ENCODE measurements around the gene CLEC4D. TPM values are rescaled to one million over a fixed set of nuclear protein-coding genes. Genes with fewer than 3 reads are reported as not detected.

CLEC4D gene
- total and polyA plus RNA-seq, 4 donors = 0.08 to 0.67 (median 0.46) TPM

- Histone ChIP-seq H3K27me3 (ENCODE audit: control insufficient read depth in 4 of 4, insufficient read depth in 4 of 4, low read length in 3 of 4) (no peaks in the 10 kb centered on the region), H3K9me3 (ENCODE audit: control insufficient read depth in 4 of 4, low read length in 3 of 4) (no peaks in the 10 kb centered on the region), H3K9ac (ENCODE audit: low read depth in 1 of 2, low read length in 2 of 2) (no peak overlapping the region), H3K4me3 (ENCODE audit: low read depth in 1 of 3, low read length in 3 of 3) (no peak overlapping the region), H3K4me1 (ENCODE audit: control insufficient read depth in 4 of 4, insufficient read depth in 4 of 4, low read length in 3 of 4) (no peaks in the 10 kb centered on the region), H3K27ac (ENCODE audit: low read depth in 1 of 2, low read length in 2 of 2) (no peak overlapping the region), H3K36me3 (ENCODE audit: control insufficient read depth in 4 of 4, insufficient read depth in 3 of 4, low read depth in 1 of 4, low read length in 3 of 4) (no peaks in the 10 kb centered on the region)
- TF ChIP-seq SP1 (IDR thresholded peaks at IDR 0.05) = no peak
- no peak for TF ChIP-seq YY1 (IDR thresholded peaks at IDR 0.05)
- no peak for TF ChIP-seq HNF4A (conservative IDR thresholded peaks at IDR 0.05)
- no peak for TF ChIP-seq NR2F2 (IDR thresholded peaks at IDR 0.05)
- no peak for TF ChIP-seq HNF4G (IDR thresholded peaks at IDR 0.05)
- no peak for TF ChIP-seq FOXA1 (IDR thresholded peaks at IDR 0.05)
- TF ChIP-seq, protein P1, sequence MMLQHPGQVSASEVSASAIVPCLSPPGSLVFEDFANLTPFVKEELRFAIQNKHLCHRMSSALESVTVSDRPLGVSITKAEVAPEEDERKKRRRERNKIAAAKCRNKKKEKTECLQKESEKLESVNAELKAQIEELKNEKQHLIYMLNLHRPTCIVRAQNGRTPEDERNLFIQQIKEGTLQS (IDR thresholded peaks at IDR 0.05) = no peak
- TF ChIP-seq GABPA (IDR thresholded peaks at IDR 0.05 in 1 of 2, conservative IDR thresholded peaks at IDR 0.05 in 1 of 2) = no peak
- TF ChIP-seq TAF1 (conservative IDR thresholded peaks at IDR 0.05) = no peak
- no peak for TF ChIP-seq RAD21 (IDR thresholded peaks at IDR 0.05)
- TF ChIP-seq FOXA2 (IDR thresholded peaks at IDR 0.05) = no peak
- no peak for TF ChIP-seq JUND (IDR thresholded peaks at IDR 0.05)
- WGBS = 89% methylated on average over 11 of the region's 11 CpGs
- DNase-seq (ENCODE audit: low spot score) = no peak
Observed at GRCh38 chr12:8559676-8560075, 46.4 kb downstream of the CLEC4D start.

GRCh38 chr12:8561011-8561410 is 47.7 kb downstream of the CLEC4D start:
- H3K27ac ChIP-seq (ENCODE audit: low read depth in 1 of 2, low read length in 2 of 2) = no peak overlapping the region
- 63% methylated on average over 4 of the region's 4 CpGs for WGBS
- H3K36me3 ChIP-seq (ENCODE audit: control insufficient read depth in 4 of 4, insufficient read depth in 3 of 4, low read depth in 1 of 4, low read length in 3 of 4) = no peaks in the 10 kb centered on the region
- H3K4me3 ChIP-seq (ENCODE audit: low read depth in 1 of 3, low read length in 3 of 3) = no peak overlapping the region
- no peak overlapping the region for H3K9ac ChIP-seq (ENCODE audit: low read depth in 1 of 2, low read length in 2 of 2)
- H3K9me3 ChIP-seq (ENCODE audit: control insufficient read depth in 4 of 4, low read length in 3 of 4) = no peaks in the 10 kb centered on the region
- H3K4me1 ChIP-seq (ENCODE audit: control insufficient read depth in 4 of 4, insufficient read depth in 4 of 4, low read length in 3 of 4) = no peaks in the 10 kb centered on the region
- H3K27me3 ChIP-seq (ENCODE audit: control insufficient read depth in 4 of 4, insufficient read depth in 4 of 4, low read length in 3 of 4) = no peaks in the 10 kb centered on the region
- TF ChIP-seq CTCF (IDR thresholded peaks at IDR 0.05; ENCODE audit: low read depth, low read length, missing input control) (no peak), HNF4A (conservative IDR thresholded peaks at IDR 0.05) (no peak), REST (IDR thresholded peaks at IDR 0.05) (no peak), TAF1 (conservative IDR thresholded peaks at IDR 0.05) (no peak), YY1 (IDR thresholded peaks at IDR 0.05) (no peak), FOXA2 (IDR thresholded peaks at IDR 0.05) (no peak), EGR1 (IDR thresholded peaks at IDR 0.05; ENCODE audit: low read depth in 2 of 2) (no peak)
- TF ChIP-seq, protein P1 (IDR thresholded peaks at IDR 0.05) = no peak
- DNase-seq (ENCODE audit: low spot score) = no peak
